Body of pancreas (tissue), 4 donors: Measurements from ENCODE around the gene SCML1. TPM values are rescaled to one million over a fixed set of nuclear protein-coding genes. Genes with fewer than 3 reads are reported as not detected.

ENCODE experiments used
- ATAC-seq: fragments of 150-250 bp; one replicate; pipeline ENCODE4 v1.9.1; 2016
- DNase-seq, 4 donors: peaks; one replicate each; pipeline ENCODE4 v3.0.0-alpha.2; 2019
- H3K27ac ChIP-seq, 4 donors: fragments of 200-600 bp; sonication (generic); 1 replicate in 3 of 4; 2 replicates in 1 of 4; pipeline versions ENCODE4 v1.5.1 to v1.6.1; 2016 to 2019; ENCODE audit warnings: mild to moderate bottlenecking in 1 of 4, mixed read lengths in 1 of 4, moderate library complexity in 1 of 4
- H3K27me3 ChIP-seq, 2 donors: fragments of 200-600 bp; sonication (generic); one replicate each; pipeline ENCODE4 v1.6.0; 2016; ENCODE audit warnings: mild to moderate bottlenecking in 1 of 2
- H3K36me3 ChIP-seq, 2 donors: fragments of 200-600 bp; sonication (generic); replicated peaks in 1 of 2; 2 replicates each; pipeline ENCODE4 v1.5.1; 2016; ENCODE audit warnings: low read depth in 2 of 2; ENCODE audit not compliant: insufficient read depth in 1 of 2
- H3K4me1 ChIP-seq: fragments of 200-600 bp; sonication (generic); one replicate; pipeline ENCODE4 v1.6.0; 2016
- H3K4me3 ChIP-seq, 2 donors: fragments of 200-600 bp; sonication (generic); 1 replicate in 1 of 2; 2 replicates in 1 of 2; pipeline ENCODE4 v1.5.1; 2016 to 2019
- H3K9me3 ChIP-seq, 3 donors: fragments of 200-600 bp; sonication (generic); 1 replicate in 2 of 3; 2 replicates in 1 of 3; pipeline ENCODE4 v1.5.1; 2016
- POLR2A ChIP-seq, 3 donors: fragments of 450-650 bp; IDR thresholded peaks; one replicate each; pipeline ENCODE4 v1.6.1; 2016; ENCODE audit warnings: antibody characterized with exemption in 3 of 3, mild to moderate bottlenecking in 2 of 3
- WGBS, 2 donors: methylation state at CpG; one replicate each; pipeline ENCODE4 v1.1.5; 2017; 5-methylcytosine and 5-hydroxymethylcytosine counted together
- intact Hi-C: fragments of 100-400 bp; cut with DNase I; formaldehyde crosslinking; loops from one replicate; pipeline ENCODE4 v1.15.1; 2023
- total RNA-seq, 2 donors: library from RNA; depleted of rRNA; stranded (reverse); fragments of >200 nt; gene quantifications; one replicate each; pipeline ENCODE4 v1.1.0, GENCODE V29; 2016
- TF ChIP-seq, protein P1 (sequence below), 7 experiments: fragments of 450-650 bp in 4 of 7; fragments of 200-600 bp in 3 of 7; sonication (generic) in 3 of 7; IDR thresholded peaks; one replicate each; pipeline ENCODE4 v1.5.1; 2016 to 2019; ENCODE audit warnings: antibody characterized with exemption in 7 of 7

Gene SCML1, protein sequence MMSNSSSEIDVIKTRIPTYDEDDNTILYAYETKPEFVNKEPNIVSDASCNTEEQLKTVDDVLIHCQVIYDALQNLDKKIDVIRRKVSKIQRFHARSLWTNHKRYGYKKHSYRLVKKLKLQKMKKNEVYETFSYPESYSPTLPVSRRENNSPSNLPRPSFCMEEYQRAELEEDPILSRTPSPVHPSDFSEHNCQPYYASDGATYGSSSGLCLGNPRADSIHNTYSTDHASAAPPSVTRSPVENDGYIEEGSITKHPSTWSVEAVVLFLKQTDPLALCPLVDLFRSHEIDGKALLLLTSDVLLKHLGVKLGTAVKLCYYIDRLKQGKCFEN
- 10 to 100 TPM in 1 of 2 donors, 1 to 10 TPM in 1; 9.3 to 11.2 TPM for total RNA-seq

DNA sequence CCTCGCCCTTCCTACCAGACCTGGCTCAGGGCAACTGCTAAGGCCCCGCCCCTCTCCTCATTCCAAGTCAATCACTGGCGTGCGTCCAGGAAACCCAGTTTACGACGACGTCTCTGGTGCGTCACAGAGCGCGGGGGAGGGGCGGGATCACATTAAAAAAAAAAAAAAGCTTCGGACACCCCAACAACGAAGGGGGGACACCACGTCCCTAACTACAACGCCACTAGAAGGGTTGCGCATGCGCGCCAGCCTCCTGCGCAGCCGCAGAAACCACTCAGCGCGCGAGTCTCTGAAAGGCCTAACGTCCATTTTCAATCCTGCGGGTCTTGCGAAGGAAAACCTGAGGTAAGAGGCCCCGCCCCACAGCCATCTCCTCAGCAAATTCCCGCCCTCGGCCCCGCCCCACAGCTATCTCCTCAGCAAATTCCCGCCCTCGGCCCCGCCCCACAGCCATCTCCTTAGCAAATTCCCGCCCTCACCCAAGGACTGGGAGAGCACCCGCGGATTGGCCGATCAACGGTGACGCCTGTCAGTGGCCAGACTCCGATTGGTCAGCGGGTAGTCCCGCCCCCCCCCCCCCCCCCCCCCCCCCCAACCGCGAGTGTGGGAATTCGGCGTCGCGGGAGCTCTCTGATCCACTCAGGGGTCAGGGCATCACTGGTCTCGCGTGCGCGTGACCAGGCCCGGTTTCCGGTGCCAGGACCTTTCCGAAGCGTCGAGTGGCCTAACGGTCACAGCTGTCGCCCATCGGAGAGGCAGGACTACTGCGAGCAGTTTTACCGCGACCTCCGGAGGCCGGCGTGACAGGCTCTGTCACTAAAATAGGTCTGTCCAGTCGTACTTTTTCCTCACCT, at the start of gene SCML1:
TSS of gene SCML1 (plus strand) at position 638 of the 854 bp plus-strand sequence. CDS start 6,694 bp downstream, outside the sequence.
- peak within 1 kb of the TSS; percentile 66 to 94 (median 86) for H3K27ac ChIP-seq
- WGBS, 2 donors = 0 to 1% methylated on average over 7 to 47 of the region's 67 CpGs
- ATAC-seq (peak; percentile 93), DNase-seq (peak; percentile 98 to 99 (median 99))
- H3K9me3 ChIP-seq = no peaks in the 10 kb centered on the region
- no peaks in the 10 kb centered on the region for H3K27me3 ChIP-seq
- intact Hi-C loops = no loop called here
- peak within 1 kb of the TSS in 1 of 2 donors; percentile 15 for H3K4me3 ChIP-seq
- TF ChIP-seq POLR2A (IDR thresholded peaks at IDR 0.05) = peak; percentile 29 to 74 (median 68)
- TF ChIP-seq, protein P1, sequence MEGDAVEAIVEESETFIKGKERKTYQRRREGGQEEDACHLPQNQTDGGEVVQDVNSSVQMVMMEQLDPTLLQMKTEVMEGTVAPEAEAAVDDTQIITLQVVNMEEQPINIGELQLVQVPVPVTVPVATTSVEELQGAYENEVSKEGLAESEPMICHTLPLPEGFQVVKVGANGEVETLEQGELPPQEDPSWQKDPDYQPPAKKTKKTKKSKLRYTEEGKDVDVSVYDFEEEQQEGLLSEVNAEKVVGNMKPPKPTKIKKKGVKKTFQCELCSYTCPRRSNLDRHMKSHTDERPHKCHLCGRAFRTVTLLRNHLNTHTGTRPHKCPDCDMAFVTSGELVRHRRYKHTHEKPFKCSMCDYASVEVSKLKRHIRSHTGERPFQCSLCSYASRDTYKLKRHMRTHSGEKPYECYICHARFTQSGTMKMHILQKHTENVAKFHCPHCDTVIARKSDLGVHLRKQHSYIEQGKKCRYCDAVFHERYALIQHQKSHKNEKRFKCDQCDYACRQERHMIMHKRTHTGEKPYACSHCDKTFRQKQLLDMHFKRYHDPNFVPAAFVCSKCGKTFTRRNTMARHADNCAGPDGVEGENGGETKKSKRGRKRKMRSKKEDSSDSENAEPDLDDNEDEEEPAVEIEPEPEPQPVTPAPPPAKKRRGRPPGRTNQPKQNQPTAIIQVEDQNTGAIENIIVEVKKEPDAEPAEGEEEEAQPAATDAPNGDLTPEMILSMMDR (IDR thresholded peaks at IDR 0.05) = no peak
- peaks cover 4% of the 10 kb centered on the region for H3K4me1 ChIP-seq
- H3K36me3 ChIP-seq = no peaks in the 10 kb centered on the region

DNA sequence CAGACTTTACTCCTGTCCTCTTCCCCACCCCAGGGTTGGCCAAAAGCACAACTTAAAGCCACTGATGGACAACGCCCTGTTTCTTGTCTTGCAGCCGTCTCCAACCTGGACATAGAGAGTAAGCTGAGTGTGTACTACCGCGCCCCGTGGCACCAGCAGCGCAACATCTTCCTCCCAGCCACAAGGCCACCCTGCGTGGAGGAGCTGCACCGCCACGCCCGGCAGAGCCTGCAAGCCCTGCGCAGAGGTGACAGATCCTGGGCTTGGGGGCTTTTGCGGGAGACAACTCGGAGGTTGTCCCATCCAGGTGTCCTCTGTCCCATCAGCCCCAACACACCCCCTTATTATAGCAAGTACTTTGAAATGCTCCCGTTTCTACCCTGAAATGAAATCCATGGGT, 49.6 kb upstream of the SCML1 start:
- Histone ChIP-seq H3K27me3 (no peaks in the 10 kb centered on the region), H3K4me3 (no peak overlapping the region), H3K36me3 (no peaks in the 10 kb centered on the region), H3K27ac (no peak overlapping the region), H3K4me1 (no peaks in the 10 kb centered on the region), H3K9me3 (no peaks in the 10 kb centered on the region)
- WGBS, 2 donors = 96 to 99% methylated on average over 6 to 11 of the region's 14 CpGs
- ATAC-seq = no peak
- no peak for TF ChIP-seq POLR2A (IDR thresholded peaks at IDR 0.05)
- TF ChIP-seq, protein P1 (IDR thresholded peaks at IDR 0.05) = no peak
- intact Hi-C loops = loop anchor here (10.0 kb wide), 1 partner anchor 443 kb away; no protein-coding TSS in a partner anchor
- no peak for DNase-seq

DNA sequence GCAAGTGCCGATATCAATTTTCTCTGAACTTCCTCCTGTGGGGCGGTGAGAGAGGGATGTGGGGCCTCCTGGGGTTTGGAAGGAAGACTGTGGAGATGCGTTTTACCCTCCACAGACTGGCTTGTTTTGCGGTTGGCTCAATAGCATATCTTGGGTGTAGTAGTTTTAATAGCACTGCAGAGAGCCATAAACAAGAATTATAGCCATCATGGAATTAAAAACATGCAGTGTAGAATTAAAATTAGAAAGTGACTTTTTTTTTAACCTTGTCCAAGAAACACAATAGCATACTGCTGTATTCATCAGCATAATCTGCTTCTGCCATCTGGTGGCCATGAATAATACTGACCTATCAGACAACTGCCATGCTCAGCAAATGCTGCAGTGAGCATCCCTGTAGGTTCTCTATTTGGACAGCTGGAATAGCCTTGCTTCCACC, 47.3 kb upstream of the SCML1 start:
- Histone ChIP-seq H3K27me3 (no peaks in the 10 kb centered on the region), H3K36me3 (no peaks in the 10 kb centered on the region), H3K9me3 (no peaks in the 10 kb centered on the region), H3K4me3 (no peak overlapping the region), H3K27ac (no peak overlapping the region), H3K4me1 (no peaks in the 10 kb centered on the region)
- intact Hi-C loops = loop anchor here (10.0 kb wide), 1 partner anchor 445 kb away; no protein-coding TSS in a partner anchor
- peak; percentile 47 to 71 (median 59) for DNase-seq
- peak; percentile 55 for ATAC-seq
- TF ChIP-seq, protein P1 (IDR thresholded peaks at IDR 0.05) = peak; percentile 33 to 78 (median 56)
- no peak for TF ChIP-seq POLR2A (IDR thresholded peaks at IDR 0.05)
- 34 to 40% methylated on average over 4 of the region's 4 CpGs for WGBS, 2 donors

DNA sequence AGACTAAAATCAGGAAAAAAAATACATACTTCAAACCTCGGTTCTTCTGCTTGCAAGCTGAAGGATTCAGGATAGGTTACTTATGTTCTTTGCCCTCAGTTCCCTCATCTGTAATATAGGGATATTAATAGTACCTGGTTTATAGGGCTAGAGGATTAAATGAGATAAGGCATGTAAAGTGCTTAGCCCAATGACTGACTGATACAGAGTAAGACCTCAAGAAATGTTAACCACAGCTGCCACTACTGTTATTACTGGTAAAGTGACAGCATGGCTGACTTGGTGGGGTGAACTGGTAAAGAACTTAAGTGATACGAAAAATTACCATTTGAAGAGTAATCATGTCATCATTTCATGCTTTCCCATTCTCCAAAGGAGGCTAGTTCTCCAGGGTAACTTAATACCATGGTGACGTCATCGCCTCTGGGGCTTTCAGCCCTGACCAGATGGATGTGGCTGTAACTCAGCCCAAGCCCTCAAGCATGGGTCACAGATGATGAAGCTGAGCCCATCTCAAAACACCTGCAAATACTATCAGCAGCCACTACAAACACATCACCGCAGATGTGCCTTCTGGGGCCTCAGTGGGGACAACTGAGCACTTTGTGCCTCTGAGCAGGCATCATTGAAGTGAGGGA, 44.5 kb upstream of the SCML1 start:
- no peaks in the 10 kb centered on the region for H3K27me3 ChIP-seq
- no peaks in the 10 kb centered on the region for H3K4me1 ChIP-seq
- DNase-seq (no peak), ATAC-seq (no peak)
- H3K9me3 ChIP-seq = no peaks in the 10 kb centered on the region
- no peak overlapping the region for H3K4me3 ChIP-seq
- intact Hi-C loops = no loop called here
- 68 to 80% methylated on average over 5 of the region's 5 CpGs for WGBS, 2 donors
- TF ChIP-seq, protein P1 (IDR thresholded peaks at IDR 0.05) = no peak
- TF ChIP-seq POLR2A (IDR thresholded peaks at IDR 0.05) = no peak
- no peak overlapping the region for H3K27ac ChIP-seq
- H3K36me3 ChIP-seq = no peaks in the 10 kb centered on the region
